Prostate gland (tissue), 2 donors: Measurements from ENCODE around the gene CLASP1.

Experiments
- CTCF ChIP-seq, 4 experiments: fragments of 200-600 bp in 2 of 4; fragments of 450-650 bp in 2 of 4; sonication (generic) in 2 of 4; IDR thresholded peaks; 1 replicate in 3 of 4; 2 replicates in 1 of 4; pipeline ENCODE4 v1.5.1; 2016 to 2019; ENCODE audit warnings: antibody characterized with exemption in 4 of 4, mild to moderate bottlenecking in 2 of 4, moderate library complexity in 2 of 4
- POLR2A ChIP-seq: fragments of 450-650 bp; IDR thresholded peaks from one replicate; pipeline ENCODE4 v1.6.1; 2016; ENCODE audit warnings: antibody characterized with exemption, mild to moderate bottlenecking
- POLR2AphosphoS5 ChIP-seq: sonication (generic); formaldehyde crosslinking; IDR thresholded peaks from one replicate; pipeline ENCODE4 v1.6.1; 2017; ENCODE audit warnings: antibody characterized with exemption

DNA sequence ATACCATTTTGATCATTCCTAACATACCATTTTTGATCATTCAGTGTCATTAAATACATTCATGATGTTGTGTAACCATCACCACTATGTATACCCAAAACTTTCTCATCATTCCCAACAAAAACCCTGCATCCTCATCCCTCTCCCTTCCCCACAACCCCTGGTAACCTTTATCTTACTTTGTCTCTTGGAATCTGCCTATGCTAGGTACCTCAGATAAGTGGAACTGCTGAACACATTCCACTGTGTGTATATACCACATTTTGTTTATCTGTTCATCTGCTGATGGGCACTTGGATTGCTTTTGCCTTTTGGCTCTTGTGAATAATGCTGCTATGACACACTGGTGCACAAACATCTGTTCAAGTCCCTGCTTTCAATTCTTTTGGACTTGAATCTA lies 280.4 kb downstream of the CLASP1 start:
- TF ChIP-seq POLR2AphosphoS5 (no peak), CTCF (IDR thresholded peaks at IDR 0.05) (no peak), POLR2A (no peak)
